ENCODE measurements around the gene SMNDC1. TPM values are rescaled to one million over a fixed set of nuclear protein-coding genes. Genes with fewer than 3 reads are reported as not detected.

The SMNDC1 gene
- 8.3 and 12.0 TPM in 2 replicates for total RNA-seq

DNA sequence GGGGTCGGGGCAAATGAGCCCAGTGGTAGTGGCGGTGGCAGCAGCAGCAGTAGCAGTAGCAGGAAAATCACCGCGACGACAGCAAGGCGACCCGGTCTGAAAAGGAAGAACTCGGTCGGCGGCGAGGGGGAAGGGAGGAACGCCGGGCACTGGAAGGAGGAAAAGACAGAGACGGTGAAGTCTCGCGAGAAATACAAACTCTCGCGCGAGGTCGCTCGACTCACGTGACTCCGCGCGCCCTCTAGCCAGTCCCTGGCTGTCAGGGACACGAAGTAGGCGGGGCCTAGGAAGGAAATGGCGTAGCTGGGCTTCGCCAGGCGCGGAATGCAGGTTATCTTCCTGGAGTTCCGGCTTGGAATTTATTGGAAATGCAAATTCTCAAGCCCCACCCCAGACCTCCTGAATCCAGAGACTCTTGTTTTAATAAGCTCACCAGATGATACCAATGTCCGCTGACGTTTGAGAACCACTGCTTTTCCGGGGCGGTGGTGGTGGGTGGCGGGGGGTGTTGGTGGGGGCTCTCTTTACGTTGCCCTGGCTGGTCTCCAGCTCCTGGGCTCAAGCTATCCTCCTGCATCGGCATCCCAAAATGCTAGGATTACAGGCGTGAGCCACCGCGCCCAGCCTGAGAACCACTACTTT is at the start of gene SMNDC1:
Gene SMNDC1 (minus strand): TSS at position 141 of the 642 bp plus-strand sequence. CDS start 1,333 bp downstream, outside the sequence.

Other genes starting within 250 kb of the SMNDC1 start
- 18.1 and 20.2 TPM in 2 replicates for gene MXI1, start 97.3 kb downstream of the SMNDC1 start, total RNA-seq
- 0.89 and 10.7 TPM in 2 replicates for gene DUSP5, start 193.0 kb upstream of the SMNDC1 start, total RNA-seq